HG02852 (cell line): Measurements from ENCODE around the gene GFRA4.

Experiments
- ATAC-seq: cut with Tn5 transposase; IDR thresholded peaks from one replicate; pipeline ENCODE4 v1.9.1; 2021; ENCODE audit warnings: mild to moderate bottlenecking, moderate library complexity; ENCODE audit not compliant: unreplicated experiment

The GFRA4 gene

DNA sequence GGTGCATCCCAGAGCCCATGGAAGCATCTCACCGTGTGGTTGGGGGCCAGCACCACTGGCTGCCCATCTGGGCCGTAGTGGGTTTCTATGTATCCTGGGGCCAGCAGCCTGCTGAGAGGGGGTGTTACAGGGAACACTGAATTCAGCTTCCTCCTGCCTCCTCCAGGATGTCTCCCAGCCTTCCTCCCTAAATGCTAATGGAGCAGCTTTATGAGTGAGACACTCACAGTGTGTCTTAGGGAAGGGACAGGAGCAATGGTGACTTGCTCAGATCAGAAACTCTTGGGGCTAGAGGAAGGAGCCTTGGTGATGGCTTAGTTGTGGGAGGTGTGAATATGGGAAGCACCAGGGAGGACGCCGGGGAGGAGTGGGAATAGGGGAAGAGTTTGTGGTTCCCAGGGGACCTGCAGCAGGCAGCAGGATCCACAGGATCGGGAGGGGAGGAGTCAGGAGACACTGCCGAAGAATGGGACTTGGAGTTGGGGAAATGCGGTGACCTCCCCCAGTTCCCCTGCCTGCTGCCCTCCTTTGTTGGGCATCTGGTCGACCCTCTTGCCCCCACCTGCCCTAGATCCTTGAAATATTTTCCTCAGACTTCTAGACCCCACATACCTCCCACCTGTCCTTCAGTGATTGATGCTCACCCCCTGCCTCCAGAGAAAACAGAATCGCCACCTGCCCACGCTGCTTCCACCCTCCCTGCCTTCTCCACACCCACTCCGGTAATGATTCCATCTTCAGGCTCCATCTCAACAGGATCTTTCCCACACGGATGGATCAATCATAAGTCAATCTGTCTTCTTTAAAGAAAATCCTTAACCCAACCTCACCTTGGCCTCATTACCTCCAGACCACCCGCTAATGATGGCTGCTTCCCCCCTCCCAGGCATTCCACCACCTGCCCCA is 12.0 kb upstream of the GFRA4 start:
- ATAC-seq = no peak

DNA sequence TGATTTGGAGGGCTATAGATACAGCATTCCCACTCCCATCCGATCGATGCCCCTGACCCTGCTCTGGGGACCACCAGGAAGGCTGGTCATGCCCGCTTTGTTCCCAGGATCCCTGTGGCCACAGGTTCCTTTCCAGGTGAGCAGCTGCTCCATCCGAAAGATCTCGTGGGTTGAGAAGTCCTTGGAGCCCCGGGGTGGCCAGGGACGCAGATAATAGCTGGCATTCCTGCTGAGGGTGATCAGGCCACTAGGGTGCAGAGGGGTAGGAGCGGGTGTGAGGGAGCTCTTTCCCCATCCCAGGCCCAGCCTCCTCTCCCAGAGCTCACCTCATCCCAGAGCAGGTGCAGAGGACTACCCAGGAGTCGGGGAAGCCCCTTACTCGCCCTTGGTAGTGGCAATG is 11.2 kb upstream of the GFRA4 start:
- no peak for ATAC-seq

DNA sequence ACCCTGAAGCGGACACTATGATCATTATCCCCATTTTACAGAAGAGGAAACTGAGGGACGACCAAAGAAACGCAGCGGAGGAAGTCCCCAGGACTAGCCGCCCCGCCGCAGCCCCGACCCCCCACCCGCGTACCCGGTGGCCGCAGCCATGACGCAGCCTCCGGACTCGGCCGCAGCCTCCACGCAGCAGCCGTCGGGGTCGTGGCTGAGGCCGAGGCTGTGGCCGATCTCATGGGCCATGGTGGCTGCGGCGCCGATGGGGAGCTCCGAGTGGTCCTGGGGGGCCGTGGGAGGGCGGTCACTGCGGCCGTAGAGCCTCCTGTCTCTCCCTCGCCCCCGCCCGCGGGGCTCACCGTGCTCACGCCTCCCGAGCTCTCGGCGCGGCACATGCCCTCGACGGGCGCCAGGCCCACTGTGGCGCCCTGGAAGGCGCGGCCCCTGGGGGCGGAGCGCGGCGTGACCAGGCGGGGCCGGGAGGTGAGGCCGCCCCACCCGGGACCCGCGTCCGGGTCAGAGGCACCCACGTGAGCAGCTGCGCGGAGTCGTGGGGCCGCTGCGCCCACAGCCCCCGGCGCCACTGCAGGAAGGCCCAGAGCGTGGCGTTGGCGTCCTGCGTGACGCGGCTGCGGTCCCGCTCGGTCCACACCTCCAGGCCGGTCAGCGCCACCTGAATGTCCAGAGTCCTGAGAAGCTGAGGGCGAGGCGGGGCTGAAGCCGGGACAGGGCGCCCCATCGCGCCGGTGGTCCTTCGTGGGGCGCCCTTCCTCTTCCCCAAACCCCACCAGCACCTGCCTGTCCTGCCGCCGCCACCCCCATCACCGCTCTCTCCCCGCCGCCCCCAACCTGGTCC is 10.2 kb upstream of the GFRA4 start:
- ATAC-seq = no peak

DNA sequence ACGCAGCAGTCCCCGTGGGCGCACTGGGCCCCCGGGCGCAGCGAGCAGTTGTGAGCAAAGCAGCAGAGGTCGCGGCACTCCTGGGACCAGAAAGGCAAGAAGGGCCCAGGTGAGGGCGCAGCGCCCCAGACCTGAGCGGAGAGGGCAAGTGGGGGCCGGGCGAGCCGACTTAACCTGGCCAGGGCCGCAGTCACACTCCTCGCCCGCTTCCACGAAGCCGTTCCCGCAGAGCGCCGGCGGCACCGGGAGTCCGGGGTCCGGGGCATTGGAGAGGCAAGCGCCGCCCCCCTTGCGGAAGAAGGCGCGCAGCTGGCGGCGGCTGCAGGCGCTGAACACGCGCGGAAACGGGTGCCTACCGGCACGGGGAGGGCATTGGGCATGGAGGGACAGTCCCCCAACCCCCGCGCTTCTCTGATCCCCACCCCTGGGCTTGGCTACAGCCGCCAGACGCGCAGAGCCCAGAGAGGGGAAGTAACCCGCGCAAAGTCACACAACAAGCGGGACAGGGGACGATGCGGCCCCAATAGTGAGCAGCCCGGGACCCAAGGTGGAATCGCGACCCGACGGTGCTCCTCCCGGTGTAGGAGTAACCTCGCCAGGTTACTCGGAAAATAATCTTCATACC is 9.5 kb upstream of the GFRA4 start:
- ATAC-seq = no peak

DNA sequence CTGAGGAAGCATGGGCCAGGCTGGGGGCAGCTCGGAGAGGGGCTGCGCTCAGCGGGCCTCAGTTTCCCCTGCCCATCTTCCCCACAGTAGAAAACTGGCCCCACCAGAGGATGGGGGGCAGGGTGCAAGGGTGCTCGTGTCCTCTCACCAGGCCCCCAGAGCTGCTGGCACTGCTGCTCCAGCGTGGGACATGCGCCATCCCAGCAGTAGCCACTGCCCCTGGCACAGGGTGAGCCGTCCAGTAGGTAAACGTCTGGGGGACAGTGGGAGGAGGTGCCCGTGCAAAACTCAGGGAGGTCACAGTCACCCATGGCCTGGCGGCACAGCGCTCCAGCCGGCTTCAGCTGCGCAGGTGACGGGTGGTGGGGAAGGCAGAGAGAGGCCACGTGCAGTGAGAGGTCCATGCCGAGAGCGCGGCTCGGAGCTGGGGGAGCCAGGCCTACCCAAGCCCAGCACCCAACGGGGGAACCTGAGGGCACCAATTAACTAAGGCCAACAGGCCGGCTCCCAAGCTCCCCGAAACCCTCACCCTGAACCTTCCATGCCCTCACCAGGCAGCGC is 8.9 kb upstream of the GFRA4 start:
- ATAC-seq = no peak

DNA sequence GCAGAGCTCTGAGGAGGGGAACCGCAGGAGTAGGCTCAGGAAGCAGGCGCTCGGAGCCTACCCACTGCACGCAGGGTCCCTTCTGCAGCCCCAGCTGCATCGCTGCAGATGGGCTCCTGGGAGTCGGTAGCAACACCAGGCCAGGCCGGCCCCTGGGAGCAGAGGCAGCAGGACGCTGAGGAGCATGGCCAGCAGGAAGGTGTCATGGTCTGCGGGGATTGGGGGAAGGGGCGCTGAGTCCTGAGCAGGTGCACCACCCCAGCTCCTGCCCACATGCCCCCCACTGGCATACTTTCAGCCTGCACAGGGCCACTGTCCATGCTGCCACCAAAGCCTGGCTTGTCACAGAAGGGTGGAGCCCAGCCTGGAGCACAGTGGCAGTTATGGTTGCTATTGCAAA is 7.7 kb upstream of the GFRA4 start:
- ATAC-seq = no peak

DNA sequence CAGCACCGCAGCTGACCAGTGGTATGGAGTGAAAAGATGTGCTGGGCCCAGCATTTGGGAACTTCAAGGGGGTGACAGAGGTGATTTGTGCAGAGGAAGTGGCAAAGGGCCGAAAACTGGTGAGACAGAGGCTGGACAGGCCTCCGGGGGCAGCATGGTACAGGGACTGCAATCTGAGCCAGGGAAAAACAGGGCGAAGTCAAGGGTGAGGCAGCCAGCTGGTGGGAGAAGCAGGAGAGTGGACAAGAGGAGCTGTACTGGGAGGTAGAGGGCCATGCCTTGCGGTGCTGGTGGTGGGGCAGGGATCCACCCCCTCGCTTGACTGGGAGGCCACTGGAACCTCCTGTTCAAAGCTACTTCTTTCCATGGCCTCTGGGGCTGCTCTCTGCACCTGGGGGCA is 7.3 kb upstream of the GFRA4 start:
- ATAC-seq = no peak

DNA sequence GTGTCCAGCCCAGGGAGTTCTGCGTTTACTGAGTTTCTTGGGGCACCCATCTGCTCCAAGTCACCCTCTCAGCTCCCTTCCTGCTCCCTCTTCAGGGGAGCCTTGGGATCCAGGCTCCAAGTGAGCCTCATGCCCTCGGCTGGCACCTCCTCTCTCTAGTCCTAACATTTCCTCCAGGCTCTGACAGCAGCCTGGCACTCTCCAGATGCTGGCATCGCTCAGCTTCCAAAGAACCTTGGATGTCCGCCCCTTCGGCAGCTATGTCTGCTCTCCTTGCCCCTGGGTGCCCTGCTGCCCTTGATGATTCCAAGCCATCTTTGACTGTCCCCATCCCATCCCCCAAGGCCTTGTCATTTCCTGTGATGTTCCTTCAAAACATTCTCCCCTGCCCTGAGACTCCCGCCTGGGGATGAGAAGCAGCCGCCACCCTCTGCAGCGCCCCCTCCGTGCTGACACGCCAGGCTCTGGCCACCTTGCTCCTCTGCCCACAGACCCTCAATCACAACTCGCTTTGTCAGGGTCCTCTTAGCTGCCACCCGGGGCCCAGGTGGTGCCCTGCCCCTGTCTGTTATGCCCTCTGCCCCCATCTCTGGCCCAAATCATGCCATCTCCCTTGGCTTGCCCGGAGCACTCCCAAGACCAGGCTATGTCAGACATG is 6.6 kb upstream of the GFRA4 start:
- ATAC-seq = no peak

DNA sequence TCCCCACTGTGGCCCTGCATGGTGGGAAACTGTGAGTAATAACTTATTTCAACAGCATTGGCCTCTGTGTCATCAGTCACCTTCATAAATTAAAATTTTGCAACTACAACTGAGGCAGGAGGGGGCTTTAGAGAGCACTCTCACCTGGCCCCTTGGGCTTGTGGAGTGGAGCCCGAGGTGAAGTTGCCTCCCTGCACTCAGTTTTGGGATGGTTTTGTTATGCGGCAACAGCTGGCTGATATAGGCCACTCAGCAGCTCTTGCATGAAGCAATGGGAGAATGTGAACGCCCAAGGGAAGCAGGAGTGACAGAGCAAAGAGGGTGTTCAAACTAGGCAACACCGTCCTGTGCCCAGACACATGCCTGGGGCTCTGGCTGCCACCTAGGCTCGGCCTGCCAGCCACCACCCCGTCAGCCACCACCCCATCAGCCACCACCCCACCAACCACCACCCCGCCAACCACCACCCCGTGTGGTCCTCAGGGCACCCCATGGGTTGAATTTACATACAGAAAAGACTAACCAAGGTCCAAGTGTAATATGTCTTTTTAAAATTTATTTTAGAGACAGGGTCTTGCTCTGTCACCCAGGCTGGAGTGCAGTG is 4.3 kb upstream of the GFRA4 start:
- no peak for ATAC-seq

DNA sequence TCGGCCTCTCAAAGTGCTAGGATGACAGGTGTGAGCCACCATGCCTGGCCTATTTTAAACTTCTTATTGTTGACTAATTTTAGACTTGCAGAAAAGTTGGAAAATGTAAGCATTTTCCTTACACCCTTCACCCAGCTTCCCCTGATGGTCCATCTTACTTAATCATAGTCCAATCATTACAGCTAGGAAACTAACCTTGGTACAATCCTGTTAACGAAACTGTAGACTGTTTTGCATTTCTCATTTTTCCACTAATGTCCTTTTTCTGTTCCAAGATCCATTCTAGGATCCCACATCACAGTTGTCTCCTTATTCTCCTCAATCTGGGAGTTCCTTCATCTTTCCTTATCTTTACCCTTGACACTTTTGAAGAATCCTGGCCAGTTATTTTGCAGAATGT is 659 bp upstream of the GFRA4 start:
- ATAC-seq = no peak

DNA sequence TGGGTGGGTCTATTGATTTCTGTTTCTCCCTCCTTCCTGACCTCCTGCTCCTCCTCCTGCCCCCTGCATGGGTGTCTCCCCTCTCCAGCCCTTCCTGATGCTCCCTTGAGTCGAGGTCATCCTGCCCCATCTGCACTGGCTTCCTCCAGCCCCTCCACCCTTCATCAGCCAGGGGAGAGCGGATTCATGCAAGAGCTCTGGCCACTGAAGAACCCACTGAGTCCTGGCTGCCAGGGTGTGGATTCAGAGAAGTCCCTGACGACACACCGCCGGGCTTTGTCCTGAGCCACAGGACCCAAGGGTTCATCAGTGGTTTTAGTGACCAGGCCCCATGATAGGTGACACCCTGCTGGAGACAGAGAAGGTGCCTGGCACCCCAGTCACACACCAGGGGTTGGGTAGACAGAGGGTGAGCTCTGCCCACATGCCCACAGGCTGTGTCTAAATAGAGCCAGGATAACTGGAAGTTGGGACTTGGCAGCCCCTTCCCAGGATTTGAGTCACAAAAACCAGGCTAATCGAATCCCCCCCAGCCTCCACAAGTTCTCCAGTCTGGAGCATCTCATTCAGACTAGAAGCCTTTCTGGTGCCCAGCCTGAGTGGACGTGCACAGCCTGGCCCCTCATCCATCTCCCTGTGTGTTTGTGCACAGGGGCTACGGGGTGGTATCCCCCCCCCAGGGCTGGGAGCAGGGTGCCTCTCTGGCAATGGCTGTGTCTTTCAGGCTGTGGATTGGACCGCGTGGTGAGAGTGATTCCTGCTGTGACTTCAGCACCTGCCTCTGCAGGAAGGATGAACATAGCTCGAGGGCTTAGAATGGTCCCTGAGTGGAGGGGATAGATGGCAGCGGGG is 1.2 kb downstream of the GFRA4 start:
- ATAC-seq = no peak

DNA sequence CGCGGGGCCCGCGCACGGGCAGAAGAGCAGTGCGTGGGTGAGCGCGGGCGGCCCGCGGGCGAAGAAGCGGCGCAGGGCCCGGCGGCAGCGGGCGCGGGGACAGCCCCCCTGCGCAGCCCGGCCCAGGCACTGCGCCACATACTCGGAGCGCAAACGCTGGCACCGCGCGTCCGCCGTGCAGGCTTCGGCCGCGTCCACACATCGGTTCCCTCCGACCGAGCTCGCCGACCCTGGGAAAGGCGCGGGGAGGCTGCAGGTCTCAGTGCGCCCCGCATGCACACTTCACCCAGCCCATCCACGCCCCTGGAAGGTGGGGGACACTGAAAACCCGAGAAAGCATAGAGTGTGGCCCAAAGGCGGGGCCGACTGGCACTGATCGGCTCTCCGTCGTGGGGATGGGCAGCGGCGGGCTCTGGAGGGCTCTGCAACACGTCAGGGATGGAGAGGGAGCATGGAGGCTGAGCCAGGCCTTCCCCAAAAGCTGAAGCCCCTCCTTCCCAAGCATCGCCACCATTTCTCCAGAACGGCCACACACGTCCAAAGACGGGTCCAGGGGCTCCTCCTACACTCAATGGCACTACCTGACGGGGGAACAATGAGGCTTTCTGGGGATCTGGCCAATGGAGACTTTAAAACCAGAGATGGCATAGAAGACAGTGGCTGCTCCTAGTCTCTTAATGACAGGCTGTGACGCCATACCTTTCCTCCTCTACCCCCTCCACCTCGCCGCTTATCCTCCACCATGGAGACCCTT is 2.0 kb downstream of the GFRA4 start:
- ATAC-seq = no peak

DNA sequence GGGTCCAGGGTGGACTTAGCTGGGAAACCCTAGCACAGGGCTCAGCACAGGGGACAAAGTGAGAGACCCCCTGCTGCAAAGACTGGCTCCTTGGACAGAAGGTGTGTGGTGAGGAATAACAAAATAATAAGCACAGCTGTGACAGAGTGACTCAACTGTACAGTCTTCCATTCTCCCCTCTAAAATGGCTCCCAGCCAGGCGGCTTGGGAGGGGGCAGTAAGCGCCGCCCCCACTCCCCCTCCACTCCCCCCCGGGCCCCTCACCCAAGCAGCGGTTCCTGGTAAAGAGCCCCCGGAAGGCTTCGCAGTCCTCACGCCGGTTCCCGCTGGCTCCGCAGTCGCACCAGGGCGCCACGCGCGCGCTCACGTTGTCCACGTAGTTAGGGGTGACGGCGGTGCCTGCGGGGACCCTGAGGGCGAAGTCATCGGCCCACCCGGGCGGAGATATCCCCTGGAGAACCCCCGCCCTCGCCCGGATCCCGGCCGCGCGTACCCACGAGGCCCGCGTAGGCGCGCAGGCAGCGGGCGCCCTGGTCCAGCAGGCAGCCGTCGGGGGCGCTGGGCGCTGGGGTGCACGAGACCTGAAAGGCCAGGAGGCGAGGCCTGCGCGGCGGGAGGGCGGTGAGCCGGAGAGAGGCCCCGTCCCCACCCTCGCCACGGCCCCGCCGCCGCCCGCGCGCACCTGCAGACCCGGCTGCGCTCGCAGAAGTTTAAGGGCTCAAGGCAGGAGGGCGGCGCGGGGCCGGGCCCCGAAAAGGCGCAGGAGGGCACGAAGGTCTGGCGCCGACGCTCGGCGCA is 2.7 kb downstream of the GFRA4 start:
- ATAC-seq = no peak

DNA sequence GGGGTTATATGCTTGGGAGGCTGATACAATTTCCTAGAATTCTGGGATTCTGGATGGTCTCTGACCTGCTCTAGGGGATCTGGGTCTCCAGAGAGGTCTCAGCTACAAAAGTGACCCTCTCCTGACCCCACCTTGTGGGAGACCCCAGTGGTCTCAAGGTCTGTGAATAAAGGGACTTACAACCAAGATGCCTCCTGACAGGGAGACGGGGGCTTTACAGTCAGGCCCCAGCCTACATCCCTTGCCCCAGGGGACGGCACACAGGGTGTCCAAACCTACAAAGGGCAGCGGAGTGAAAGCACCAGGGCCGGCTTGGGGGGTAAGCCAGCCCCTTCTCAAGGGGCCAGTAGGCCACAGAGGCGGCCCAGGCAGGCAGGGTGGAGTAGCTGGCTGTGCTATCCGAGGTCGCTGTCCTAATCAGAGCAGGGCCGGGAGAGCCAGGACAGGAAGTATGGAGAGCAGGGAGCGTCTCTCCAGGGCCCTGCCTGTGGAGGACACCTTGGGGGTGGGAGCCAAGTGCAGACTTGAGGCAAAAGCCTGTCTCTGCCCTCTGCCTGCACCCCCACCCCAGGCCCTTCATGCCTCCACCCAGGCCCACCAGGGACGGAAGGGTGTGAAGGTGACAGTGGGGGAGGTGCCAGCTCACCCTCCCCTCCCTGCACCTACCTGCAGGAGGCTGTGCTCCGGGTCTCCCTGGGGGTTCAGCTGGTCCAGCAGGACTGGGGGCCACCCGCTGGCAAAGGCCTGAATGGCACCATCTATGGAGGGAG is 3.5 kb downstream of the GFRA4 start:
- no peak for ATAC-seq

DNA sequence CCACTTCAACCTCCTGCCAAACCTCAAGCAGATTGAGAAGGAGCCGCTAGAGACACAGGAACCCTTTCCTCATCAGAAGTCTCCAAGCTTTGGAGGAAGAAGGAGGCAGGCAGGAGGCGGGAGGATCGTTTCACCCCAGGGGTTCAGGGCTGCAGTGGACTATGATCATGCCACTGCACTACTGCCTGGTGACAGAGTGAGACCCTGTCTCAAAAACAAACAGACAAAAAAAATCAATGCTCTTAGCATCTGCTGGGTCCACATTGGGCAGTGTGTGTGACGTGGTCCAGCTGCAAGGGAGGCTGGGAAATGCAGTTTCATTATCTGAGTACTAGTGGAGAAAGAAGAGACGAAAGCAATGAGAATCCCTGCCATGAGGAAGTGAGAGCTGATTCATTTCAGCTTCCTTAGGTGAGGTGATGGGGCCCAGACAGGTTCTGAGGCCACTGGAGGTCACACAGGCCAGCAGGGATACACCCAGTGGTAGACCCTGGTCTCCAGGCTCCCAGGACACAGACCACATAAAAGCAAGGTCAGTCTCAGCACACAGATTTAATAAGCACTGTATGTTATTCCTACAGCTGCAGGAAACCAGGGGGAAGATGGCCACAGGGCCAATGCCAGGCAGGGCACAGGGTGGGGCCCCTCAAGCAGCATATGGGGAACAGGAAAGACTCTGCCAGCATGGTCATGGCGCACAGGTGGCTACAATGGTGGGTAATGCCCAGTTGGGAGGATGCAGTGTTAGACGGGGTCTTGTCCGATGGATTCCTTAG is 4.3 kb downstream of the GFRA4 start:
- peak; percentile 93 for ATAC-seq

DNA sequence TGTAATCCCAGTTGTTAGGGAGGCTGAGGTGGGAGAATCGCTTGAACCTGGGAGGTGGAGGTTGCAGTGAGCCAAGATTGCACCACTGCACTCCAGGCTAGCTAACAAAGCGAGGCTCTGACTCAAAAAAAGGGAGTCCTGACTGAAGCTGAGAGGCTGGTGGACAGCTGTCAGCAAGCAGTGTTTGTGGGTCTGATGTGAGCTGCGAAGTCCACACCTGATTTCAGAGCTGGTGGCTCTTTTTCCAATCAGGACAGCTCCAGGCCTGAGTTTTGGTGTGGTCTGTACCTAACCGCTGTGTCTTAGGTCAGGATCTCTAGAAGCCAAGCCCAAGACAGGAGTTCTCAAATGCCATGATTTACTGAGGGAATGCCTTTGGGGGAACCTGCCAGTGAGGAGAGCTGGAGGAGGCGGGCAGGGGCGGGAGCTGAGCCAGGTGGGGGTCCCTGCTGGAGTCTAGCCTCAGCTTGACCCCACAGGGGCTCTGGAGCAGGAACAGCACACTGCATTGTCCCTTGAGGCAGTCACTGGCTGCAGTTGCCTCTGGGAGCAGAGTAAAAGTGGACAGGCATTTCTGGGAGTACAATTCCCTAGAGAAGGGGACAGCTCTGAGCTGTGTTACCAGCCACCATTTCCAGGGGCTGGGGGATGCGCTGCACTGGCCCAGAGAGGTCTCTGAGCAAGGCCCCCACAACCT is 5.0 kb downstream of the GFRA4 start:
- no peak for ATAC-seq
